Measurements from ENCODE around the gene ZNF581. TPM values are rescaled to one million over a fixed set of nuclear protein-coding genes. Genes with fewer than 3 reads are reported as not detected.

ZNF581 gene
- total and polyA plus RNA-seq, 4 experiments from 2014 or later = 21.2 to 28.5 (median 23.0) TPM

DNA sequence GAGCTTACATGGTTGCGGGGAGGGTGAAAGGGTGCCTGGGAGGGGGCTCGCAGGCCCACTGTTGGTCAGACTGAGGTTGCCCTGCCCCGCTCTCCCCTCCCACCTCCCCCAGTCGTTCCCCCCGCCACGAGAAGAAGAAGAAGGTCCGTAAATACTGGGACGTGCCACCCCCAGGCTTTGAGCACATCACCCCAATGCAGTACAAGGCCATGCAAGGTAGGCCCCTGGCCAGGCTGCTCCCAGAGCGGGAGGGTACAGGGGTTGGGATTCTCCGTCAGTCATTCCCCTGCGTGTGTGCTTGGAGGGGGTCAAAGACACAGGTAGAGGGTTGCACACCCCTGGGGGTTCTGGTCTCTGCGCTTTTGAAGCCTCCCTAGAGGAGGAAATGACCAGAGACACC, 17.0 kb downstream of the ZNF581 start:
- CTCF ChIA-PET (ENCODE audit: partially characterized antibody) = no interaction called here
- Mint-ChIP-seq H3K27me3 (no peaks in the 10 kb centered on the region), H3K36me3 (peaks cover 35 to 64% of the 10 kb centered on the region in 2 donors), H3K4me3 (no peak overlapping the region), H3K4me1 (peaks cover 31 to 63% (median 48%) of the 10 kb centered on the region in 4 donors), H3K27ac (peak overlapping the region in 2 of 7 donors; percentile 19 to 84), H3K9me3 (peaks cover 0 to 7% (median 0%) of the 10 kb centered on the region in 8 donors)
- peaks cover 60% of the 10 kb centered on the region for H3K36me3 ChIP-seq (ENCODE audit: insufficient read depth, low read length)
- no peak overlapping the region for H3K27ac ChIP-seq (ENCODE audit: low read depth, low read length)
- POLR2A ChIA-PET (ENCODE audit: partially characterized antibody) = interaction anchor here (1.3 kb wide), 1 partner anchor 13 kb away, joined by 3 read pairs; no protein-coding TSS in a partner anchor
- H3K9me3 ChIP-seq (ENCODE audit: control insufficient read depth in 1 of 2, low read length in 2 of 2) = no peaks in the 10 kb centered on the region
- peaks cover 43% of the 10 kb centered on the region for H3K4me1 ChIP-seq (ENCODE audit: insufficient read depth, low read length)
- no peak for DNase-seq
- H3K4me3 ChIP-seq (ENCODE audit: low read length in 2 of 2) = no peak overlapping the region
- no peaks in the 10 kb centered on the region for H3K27me3 ChIP-seq (ENCODE audit: insufficient read depth, low read length)
- intact Hi-C loops (cut with micrococcal nuclease) = no loop called here

DNA sequence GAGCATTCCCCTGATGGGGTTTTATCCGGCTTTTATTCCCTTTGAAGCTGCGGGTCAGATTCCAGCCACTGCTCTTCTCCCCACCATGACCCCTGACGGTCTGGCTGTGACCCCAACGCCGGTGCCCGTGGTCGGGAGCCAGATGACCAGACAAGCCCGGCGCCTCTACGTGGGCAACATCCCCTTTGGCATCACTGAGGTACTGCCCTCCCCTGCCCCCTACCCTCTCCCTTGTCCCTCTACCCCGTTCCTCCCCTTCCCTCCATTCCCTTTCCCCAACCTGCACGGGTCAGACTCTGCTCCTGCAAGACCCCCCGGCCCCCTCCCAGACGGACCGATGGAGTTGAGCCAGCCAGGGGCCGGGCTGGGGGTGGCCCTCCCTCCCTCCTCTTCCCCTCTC, 17.5 kb downstream of the ZNF581 start:
- Histone ChIP-seq H3K4me1 (ENCODE audit: insufficient read depth, low read length) (peaks cover 38% of the 10 kb centered on the region), H3K4me3 (ENCODE audit: low read length in 2 of 2) (no peak overlapping the region), H3K9me3 (ENCODE audit: control insufficient read depth in 1 of 2, low read length in 2 of 2) (no peaks in the 10 kb centered on the region), H3K27me3 (ENCODE audit: insufficient read depth, low read length) (no peaks in the 10 kb centered on the region), H3K36me3 (ENCODE audit: insufficient read depth, low read length) (peaks cover 63% of the 10 kb centered on the region), H3K27ac (ENCODE audit: low read depth, low read length) (no peak overlapping the region)
- H3K36me3 Mint-ChIP-seq = peaks cover 35 to 62% of the 10 kb centered on the region in 2 donors
- intact Hi-C loops (cut with micrococcal nuclease) = no loop called here
- no peaks in the 10 kb centered on the region for H3K27me3 Mint-ChIP-seq
- H3K4me1 Mint-ChIP-seq = peaks cover 29 to 60% (median 45%) of the 10 kb centered on the region in 4 donors
- H3K4me3 Mint-ChIP-seq = no peak overlapping the region
- H3K27ac Mint-ChIP-seq = peak overlapping the region in 2 of 7 donors; percentile 46 to 84
- CTCF ChIA-PET (ENCODE audit: partially characterized antibody) = no interaction called here
- POLR2A ChIA-PET (ENCODE audit: partially characterized antibody) = no interaction called here
- DNase-seq = no peak
- peaks cover 0 to 7% (median 0%) of the 10 kb centered on the region in 8 donors for H3K9me3 Mint-ChIP-seq

DNA sequence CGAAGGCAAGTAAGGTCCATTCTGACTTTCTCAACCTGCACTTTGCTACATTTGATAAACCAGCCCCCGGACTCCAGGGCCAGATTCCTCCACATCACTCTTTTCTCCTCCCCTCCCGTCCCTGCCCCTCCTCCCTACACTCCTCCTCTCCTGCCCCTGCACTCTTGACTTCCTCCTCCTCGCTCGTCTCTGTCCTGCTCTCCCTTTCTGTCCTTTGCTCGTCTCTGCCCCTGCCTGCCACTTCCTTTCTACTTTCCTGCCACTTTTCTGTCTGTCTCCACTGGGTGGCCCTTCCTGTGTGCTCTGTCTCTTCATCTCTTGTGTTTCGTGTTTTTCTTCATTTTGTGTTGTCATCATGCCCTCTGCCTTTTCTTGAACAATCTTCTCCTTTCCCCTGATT, 18.4 kb downstream of the ZNF581 start:
- Histone ChIP-seq H3K4me3 (ENCODE audit: low read length in 2 of 2) (no peak overlapping the region), H3K4me1 (ENCODE audit: insufficient read depth, low read length) (peaks cover 36% of the 10 kb centered on the region), H3K27me3 (ENCODE audit: insufficient read depth, low read length) (no peaks in the 10 kb centered on the region), H3K36me3 (ENCODE audit: insufficient read depth, low read length) (peaks cover 71% of the 10 kb centered on the region), H3K9me3 (ENCODE audit: control insufficient read depth in 1 of 2, low read length in 2 of 2) (no peaks in the 10 kb centered on the region), H3K27ac (ENCODE audit: low read depth, low read length) (no peak overlapping the region)
- Mint-ChIP-seq H3K27ac (peak overlapping the region in 4 of 7 donors; percentile 6 to 82 (median 78)), H3K27me3 (no peaks in the 10 kb centered on the region), H3K4me1 (peaks cover 25 to 60% (median 38%) of the 10 kb centered on the region in 4 donors), H3K4me3 (peak overlapping the region in 1 of 8 donors; percentile 66), H3K9me3 (peaks cover 0 to 7% (median 0%) of the 10 kb centered on the region in 8 donors), H3K36me3 (peaks cover 35 to 67% of the 10 kb centered on the region in 2 donors)
- DNase-seq = no peak
- intact Hi-C loops (cut with micrococcal nuclease) = no loop called here
- POLR2A ChIA-PET (ENCODE audit: partially characterized antibody) = no interaction called here
- CTCF ChIA-PET (ENCODE audit: partially characterized antibody) = no interaction called here

DNA sequence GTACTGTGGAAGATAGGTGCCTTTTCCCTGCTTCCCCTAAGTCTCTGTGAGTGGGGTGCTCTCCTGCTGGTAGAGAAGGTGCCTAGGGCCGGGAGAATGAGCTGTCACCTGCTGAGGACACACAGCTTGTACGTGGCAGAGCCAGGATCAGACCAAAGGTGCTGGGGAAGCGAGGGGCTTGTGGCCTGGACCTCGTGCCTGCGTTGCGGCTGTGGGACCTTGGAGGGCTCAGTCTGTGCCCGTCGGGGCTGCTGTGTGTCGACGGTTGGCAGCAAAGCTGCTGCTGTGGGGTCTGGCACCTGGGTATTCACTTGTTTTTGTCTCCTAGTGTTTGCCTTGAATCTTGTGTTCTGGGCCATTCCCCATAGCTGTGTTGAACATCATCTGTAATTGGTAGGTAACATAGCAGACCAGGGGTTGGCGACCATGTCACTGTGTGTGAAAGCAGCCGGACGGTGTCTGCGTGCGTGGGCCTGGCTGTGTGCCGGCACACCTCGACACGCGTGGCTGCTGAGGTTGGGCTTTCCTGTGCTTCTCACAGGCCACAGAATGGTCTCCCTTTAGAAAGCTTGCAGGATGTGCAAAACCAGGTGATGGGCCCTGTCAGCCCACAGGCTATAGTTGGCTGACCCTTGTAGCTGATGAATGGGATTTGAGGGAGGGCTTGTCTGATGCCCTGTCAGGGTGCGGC, 20.5 kb downstream of the ZNF581 start:
- CTCF ChIA-PET (ENCODE audit: partially characterized antibody) = interaction anchor here (1.0 to 1.1 kb wide), 2 partner anchors 9 to 11 kb away, joined by 3 read pairs; partner anchors contain the start of gene U2AF2

DNA sequence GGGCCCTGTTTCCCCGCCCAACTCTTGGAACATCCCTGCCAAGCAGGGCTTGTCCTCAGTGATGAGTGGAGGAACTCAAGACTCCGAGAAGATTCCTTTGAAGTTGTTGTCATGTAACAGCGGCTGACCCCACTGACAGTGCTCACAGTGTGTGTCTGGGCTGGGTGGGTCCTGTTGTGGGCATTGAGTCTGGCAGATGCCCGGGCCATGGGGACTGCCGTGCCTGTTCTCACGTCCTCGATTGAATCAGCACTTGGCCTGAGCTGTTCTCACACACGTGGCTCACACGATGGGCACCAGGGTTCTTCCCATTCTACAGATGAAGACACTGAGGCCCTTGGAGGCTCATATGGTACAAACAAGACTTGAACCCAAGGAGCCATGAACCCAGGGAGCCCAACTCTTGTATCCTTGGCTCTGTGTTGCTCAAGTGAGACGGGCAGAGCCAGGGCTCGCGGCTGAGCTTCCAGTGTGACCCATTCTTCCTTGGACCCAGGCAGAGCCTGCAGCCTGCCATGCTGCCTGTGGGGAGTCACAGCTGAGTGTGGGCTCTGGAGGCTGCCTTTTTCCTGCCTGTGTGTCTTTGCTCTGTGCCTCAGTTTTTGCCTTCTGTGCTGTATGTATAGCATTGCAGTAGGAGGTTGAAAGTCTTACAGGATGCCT, 23.0 kb downstream of the ZNF581 start:
- POLR2A ChIA-PET (ENCODE audit: partially characterized antibody) = interaction anchor here (2.0 to 3.3 kb wide), 2 partner anchors 9 to 12 kb away, joined by 7 to 19 read pairs; partner anchors contain the start of gene U2AF2
- intact Hi-C loops (cut with micrococcal nuclease) = no loop called here
- CTCF ChIA-PET (ENCODE audit: partially characterized antibody) = interaction anchor here (0.8 kb wide), 1 partner anchor 13 kb away, joined by 5 read pairs; no protein-coding TSS in a partner anchor

More for the DNA sequence above, 20.5 kb downstream of the ZNF581 start:
- H3K9me3 ChIP-seq (ENCODE audit: control insufficient read depth in 1 of 2, low read length in 2 of 2) = no peaks in the 10 kb centered on the region
- H3K27me3 ChIP-seq (ENCODE audit: insufficient read depth, low read length) = no peaks in the 10 kb centered on the region
- peak in 1 of 5 donors; percentile 30 for DNase-seq
- H3K36me3 ChIP-seq (ENCODE audit: insufficient read depth, low read length) = peaks cover 92% of the 10 kb centered on the region
- H3K4me1 ChIP-seq (ENCODE audit: insufficient read depth, low read length) = peaks cover 14% of the 10 kb centered on the region
- Mint-ChIP-seq H3K4me1 (peaks cover 12 to 54% (median 23%) of the 10 kb centered on the region in 4 donors), H3K27me3 (no peaks in the 10 kb centered on the region), H3K36me3 (peaks cover 34 to 71% of the 10 kb centered on the region in 2 donors), H3K9me3 (peaks cover 0 to 5% (median 0%) of the 10 kb centered on the region in 8 donors), H3K4me3 (peak overlapping the region in 1 of 8 donors; percentile 45), H3K27ac (peak overlapping the region in 1 of 7 donors; percentile 76)
- H3K27ac ChIP-seq (ENCODE audit: low read depth, low read length) = no peak overlapping the region
- no peak overlapping the region for H3K4me3 ChIP-seq (ENCODE audit: low read length in 2 of 2)
- intact Hi-C loops (cut with micrococcal nuclease) = no loop called here
- POLR2A ChIA-PET (ENCODE audit: partially characterized antibody) = no interaction called here

DNA sequence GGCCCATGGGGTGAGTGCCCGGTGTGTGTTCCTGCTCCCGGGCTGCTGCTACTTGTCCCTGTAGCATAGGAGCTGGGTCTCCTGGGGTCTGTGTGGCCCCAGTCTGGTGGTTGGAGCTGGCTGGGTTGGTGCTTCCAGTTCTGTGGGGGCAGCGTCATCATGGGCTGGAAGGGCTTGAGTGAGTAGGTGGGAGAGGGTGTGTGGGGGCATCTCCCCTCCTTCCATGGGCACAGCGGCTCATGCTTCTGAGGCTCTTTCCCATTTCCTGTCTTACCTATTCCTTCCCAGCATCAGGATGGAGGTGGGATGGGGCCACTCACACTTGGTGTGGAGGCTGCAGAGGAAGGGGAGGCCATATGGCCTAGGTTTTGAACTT, 23.5 kb downstream of the ZNF581 start:
- H3K36me3 ChIP-seq (ENCODE audit: insufficient read depth, low read length) = peaks cover 84% of the 10 kb centered on the region
- ChIA-PET POLR2A (ENCODE audit: partially characterized antibody) (interaction anchor here (2.0 to 3.3 kb wide), 2 partner anchors 10 to 12 kb away, joined by 7 to 19 read pairs; partner anchors contain the start of gene U2AF2), CTCF (ENCODE audit: partially characterized antibody) (no interaction called here)
- intact Hi-C loops (cut with micrococcal nuclease) = no loop called here
- H3K9me3 ChIP-seq (ENCODE audit: control insufficient read depth in 1 of 2, low read length in 2 of 2) = no peaks in the 10 kb centered on the region
- DNase-seq = no peak
- H3K27me3 ChIP-seq (ENCODE audit: insufficient read depth, low read length) = no peaks in the 10 kb centered on the region
- Mint-ChIP-seq H3K9me3 (peaks cover 0 to 6% (median 0%) of the 10 kb centered on the region in 8 donors), H3K4me1 (peaks cover 10 to 68% (median 23%) of the 10 kb centered on the region in 4 donors), H3K27me3 (no peaks in the 10 kb centered on the region), H3K36me3 (peaks cover 34 to 74% of the 10 kb centered on the region in 2 donors), H3K4me3 (no peak overlapping the region), H3K27ac (peak overlapping the region in 1 of 7 donors; percentile 48)
- peaks cover 22% of the 10 kb centered on the region for H3K4me1 ChIP-seq (ENCODE audit: insufficient read depth, low read length)
- H3K27ac ChIP-seq (ENCODE audit: low read depth, low read length) = no peak overlapping the region
- H3K4me3 ChIP-seq (ENCODE audit: low read length in 2 of 2) = no peak overlapping the region

More for the DNA sequence above, 23.0 kb downstream of the ZNF581 start:
- peaks cover 12 to 65% (median 26%) of the 10 kb centered on the region in 4 donors for H3K4me1 Mint-ChIP-seq
- DNase-seq = no peak
- no peak overlapping the region for H3K27ac Mint-ChIP-seq
- no peaks in the 10 kb centered on the region for H3K9me3 ChIP-seq (ENCODE audit: control insufficient read depth in 1 of 2, low read length in 2 of 2)
- H3K4me1 ChIP-seq (ENCODE audit: insufficient read depth, low read length) = peaks cover 21% of the 10 kb centered on the region
- no peaks in the 10 kb centered on the region for H3K27me3 ChIP-seq (ENCODE audit: insufficient read depth, low read length)
- no peak overlapping the region for H3K4me3 ChIP-seq (ENCODE audit: low read length in 2 of 2)
- H3K27me3 Mint-ChIP-seq = no peaks in the 10 kb centered on the region
- H3K36me3 ChIP-seq (ENCODE audit: insufficient read depth, low read length) = peaks cover 89% of the 10 kb centered on the region
- peaks cover 0 to 6% (median 0%) of the 10 kb centered on the region in 8 donors for H3K9me3 Mint-ChIP-seq
- no peak overlapping the region for H3K4me3 Mint-ChIP-seq
- H3K36me3 Mint-ChIP-seq = peaks cover 38 to 78% of the 10 kb centered on the region in 2 donors
- H3K27ac ChIP-seq (ENCODE audit: low read depth, low read length) = no peak overlapping the region

DNA sequence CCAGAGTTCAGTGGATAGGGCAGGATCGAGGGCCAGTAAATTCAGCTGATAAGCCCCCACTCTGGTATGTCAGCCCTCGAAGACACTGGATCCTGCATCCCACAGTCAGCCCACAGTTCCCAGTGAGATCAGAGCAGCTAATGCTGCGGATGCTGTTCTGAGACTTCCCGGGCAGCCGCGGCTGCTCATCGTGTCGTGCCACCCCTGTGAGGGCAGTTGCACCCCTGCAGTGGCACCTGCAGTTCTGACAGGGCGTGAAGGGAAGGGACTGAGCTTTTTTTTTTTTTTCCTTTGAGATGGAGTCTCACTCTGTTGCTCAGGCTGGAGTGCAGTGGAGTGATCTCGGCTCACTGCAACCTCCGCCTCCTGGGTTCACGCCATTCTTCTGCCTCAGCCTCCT, 24.1 kb downstream of the ZNF581 start:
- CTCF ChIA-PET (ENCODE audit: partially characterized antibody) = no interaction called here

More for the DNA sequence above, 24.1 kb downstream of the ZNF581 start:
- Mint-ChIP-seq H3K27ac (no peak overlapping the region), H3K4me1 (peaks cover 10 to 68% (median 24%) of the 10 kb centered on the region in 4 donors), H3K36me3 (peaks cover 36 to 76% of the 10 kb centered on the region in 2 donors), H3K9me3 (peaks cover 0 to 6% (median 0%) of the 10 kb centered on the region in 8 donors), H3K27me3 (no peaks in the 10 kb centered on the region), H3K4me3 (no peak overlapping the region)
- Histone ChIP-seq H3K27me3 (ENCODE audit: insufficient read depth, low read length) (no peaks in the 10 kb centered on the region), H3K4me3 (ENCODE audit: low read length in 2 of 2) (no peak overlapping the region), H3K36me3 (ENCODE audit: insufficient read depth, low read length) (peaks cover 78% of the 10 kb centered on the region), H3K27ac (ENCODE audit: low read depth, low read length) (no peak overlapping the region), H3K4me1 (ENCODE audit: insufficient read depth, low read length) (peaks cover 22% of the 10 kb centered on the region), H3K9me3 (ENCODE audit: control insufficient read depth in 1 of 2, low read length in 2 of 2) (no peaks in the 10 kb centered on the region)
- intact Hi-C loops (cut with micrococcal nuclease) = no loop called here
- POLR2A ChIA-PET (ENCODE audit: partially characterized antibody) = interaction anchor here (2.0 to 3.3 kb wide), 2 partner anchors 10 to 13 kb away, joined by 7 to 19 read pairs; partner anchors contain the start of gene U2AF2
- no peak for DNase-seq

All from CD4-positive, alpha-beta memory T cell (primary cell).